SK-N-MC (cell line): ENCODE measurements around the gene HEG1.

Source experiments
- DNase-seq: peaks from one replicate; pipeline ENCODE4 v3.0.0-alpha.2; 2011; ENCODE audit warnings: low read depth, low spot score
- H3K27ac ChIP-seq: fragments of 200-600 bp; sonication (generic); 2 replicates; pipeline ENCODE4 v1.5.1; 2016; ENCODE audit warnings: mixed run types
- H3K36me3 ChIP-seq: fragments of 200-600 bp; sonication (generic); 2 replicates; pipeline ENCODE4 v1.6.1; 2017; ENCODE audit warnings: antibody characterized with exemption, low read length, mixed read lengths; ENCODE audit not compliant: insufficient read depth
- H3K4me3 ChIP-seq: fragments of 200-600 bp; sonication (generic); 2 replicates; pipeline ENCODE4 v1.5.1; 2016
- H3K9ac ChIP-seq: fragments of 200-600 bp; sonication (generic); 2 replicates; pipeline ENCODE4 v1.8.0; 2017; ENCODE audit warnings: mixed run types, mixed read lengths; ENCODE audit not compliant: insufficient read length
- H3K9me3 ChIP-seq: fragments of 200-600 bp; sonication (generic); 2 replicates; pipeline ENCODE4 v1.6.1; 2017; ENCODE audit warnings: low read depth, mild to moderate bottlenecking, antibody characterized with exemption, low read length, moderate library complexity, mixed read lengths
- EZH2 ChIP-seq: fragments of 200-600 bp; sonication (generic); IDR thresholded peaks from one replicate; pipeline ENCODE4 v1.6.1; 2017; ENCODE audit warnings: antibody characterized with exemption
- FOXP2 ChIP-seq: optimal IDR thresholded peaks from 2 replicates; pipeline ENCODE3; 2011; ENCODE audit warnings: mild to moderate bottlenecking, moderate library complexity; ENCODE audit not compliant: insufficient read depth; ENCODE audit errors: extremely low read length, control extremely low read depth
- POLR2AphosphoS5 ChIP-seq: IDR thresholded peaks from 2 replicates; pipeline ENCODE4 v1.6.1; 2012; ENCODE audit warnings: mild to moderate bottlenecking, low read depth, low read length, borderline replicate concordance

Gene HEG1

GRCh38 chr3:124919756-124920155 lies 136.0 kb downstream of the HEG1 start:
- DNase-seq = no peak
- no peak overlapping the region for H3K4me3 ChIP-seq
- no peak for TF ChIP-seq EZH2

GRCh38 chr3:124918524-124918923 lies 137.3 kb downstream of the HEG1 start:
- no peak for DNase-seq
- Histone ChIP-seq H3K27ac (no peak overlapping the region), H3K9ac (no peak overlapping the region), H3K4me3 (no peak overlapping the region), H3K36me3 (no peaks in the 10 kb centered on the region), H3K9me3 (no peaks in the 10 kb centered on the region)
- no peak for TF ChIP-seq POLR2AphosphoS5
- no peak for TF ChIP-seq FOXP2

More at GRCh38 chr3:124919756-124920155, 136.0 kb downstream of the HEG1 start:
- Histone ChIP-seq H3K9ac (no peak overlapping the region), H3K9me3 (no peaks in the 10 kb centered on the region), H3K27ac (no peak overlapping the region), H3K36me3 (no peaks in the 10 kb centered on the region)

DNA sequence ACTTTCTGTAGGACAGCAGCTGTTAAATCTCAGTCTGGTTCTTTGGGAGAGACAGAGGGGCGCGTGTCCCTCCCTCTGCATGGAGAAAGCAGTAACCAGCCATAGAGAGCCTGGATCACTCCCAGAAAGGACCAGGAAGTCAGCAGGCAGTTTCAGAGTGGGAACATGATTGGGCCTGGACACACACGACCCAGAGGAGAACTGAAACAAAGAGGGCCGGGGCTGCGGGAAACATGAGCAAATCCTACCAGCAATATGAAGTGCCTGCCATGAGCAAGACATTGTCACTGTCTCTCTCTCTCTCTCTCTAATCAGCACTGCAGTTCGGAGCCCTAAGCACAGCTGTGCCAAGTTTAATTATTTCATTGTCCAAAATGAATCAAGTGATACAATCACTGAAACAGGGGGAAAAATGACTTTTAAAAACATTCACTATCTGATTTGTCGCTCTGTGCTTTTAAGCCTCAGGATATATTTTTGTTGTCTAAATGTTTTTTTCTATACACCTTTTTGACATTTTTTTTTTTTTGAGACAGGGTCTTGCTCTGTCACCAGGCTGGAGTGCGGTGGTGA lies 138.9 kb downstream of the HEG1 start:
- H3K27ac ChIP-seq = no peak overlapping the region
- H3K36me3 ChIP-seq = no peaks in the 10 kb centered on the region
- no peak overlapping the region for H3K4me3 ChIP-seq
- TF ChIP-seq FOXP2 = no peak
- DNase-seq = no peak
- H3K9me3 ChIP-seq = no peaks in the 10 kb centered on the region
- no peak overlapping the region for H3K9ac ChIP-seq
